Measurements from ENCODE around the gene ADAM8. TPM values are rescaled to one million over a fixed set of nuclear protein-coding genes. Genes with fewer than 3 reads are reported as not detected.

Gene ADAM8
- total and polyA plus RNA-seq, 9 donors: 0.48 to 5.9 (median 3.4) TPM

DNA sequence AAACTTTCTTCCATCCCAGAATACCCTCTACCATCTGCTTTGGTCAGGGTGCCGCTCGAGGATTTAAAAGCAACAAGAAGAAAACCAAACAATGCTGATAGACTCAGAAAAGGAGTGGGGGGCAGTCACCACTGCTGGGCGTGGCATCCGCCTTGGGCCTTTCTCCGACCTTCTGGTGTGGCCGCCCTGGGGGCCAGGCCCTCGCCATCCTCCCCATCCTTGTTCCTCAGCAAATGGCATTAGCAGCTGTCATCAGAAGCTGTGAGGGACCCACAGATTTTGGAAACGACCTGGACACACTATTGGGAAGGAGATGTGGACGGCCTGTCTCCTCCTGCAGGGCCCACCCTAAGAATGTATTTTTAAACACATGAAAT lies 36.1 kb upstream of the ADAM8 start:
- no peak for TF ChIP-seq POLR2A (IDR thresholded peaks at IDR 0.05)
- WGBS, 3 donors: 86 to 91% (median 89%) methylated on average over 9 of the region's 9 CpGs
- H3K4me1 ChIP-seq (ENCODE audit: insufficient read depth): peaks cover 4% of the 10 kb centered on the region
- no peak for DNase-seq
- no peak overlapping the region for H3K27ac ChIP-seq
- no peaks in the 10 kb centered on the region for H3K36me3 ChIP-seq
- intact Hi-C loops (cut with DNase I): no loop called here
- no peak overlapping the region for H3K4me3 ChIP-seq
- H3K27me3 ChIP-seq: no peaks in the 10 kb centered on the region
- no peaks in the 10 kb centered on the region for H3K9me3 ChIP-seq

GRCh38 chr10:133312016-133312768 lies 35.5 kb upstream of the ADAM8 start:
- peaks cover 8% of the 10 kb centered on the region for H3K4me1 ChIP-seq (ENCODE audit: insufficient read depth)
- WGBS, 3 donors: 90 to 93% (median 92%) methylated on average over 23 of the region's 23 CpGs
- H3K9me3 ChIP-seq: no peaks in the 10 kb centered on the region
- no peak for DNase-seq
- H3K36me3 ChIP-seq: no peaks in the 10 kb centered on the region
- TF ChIP-seq POLR2A (IDR thresholded peaks at IDR 0.05) (no peak), EP300 (IDR thresholded peaks at IDR 0.05) (no peak)
- intact Hi-C loops (cut with DNase I): no loop called here
- no peak overlapping the region for H3K27ac ChIP-seq
- no peak overlapping the region for H3K4me3 ChIP-seq
- no peaks in the 10 kb centered on the region for H3K27me3 ChIP-seq

DNA sequence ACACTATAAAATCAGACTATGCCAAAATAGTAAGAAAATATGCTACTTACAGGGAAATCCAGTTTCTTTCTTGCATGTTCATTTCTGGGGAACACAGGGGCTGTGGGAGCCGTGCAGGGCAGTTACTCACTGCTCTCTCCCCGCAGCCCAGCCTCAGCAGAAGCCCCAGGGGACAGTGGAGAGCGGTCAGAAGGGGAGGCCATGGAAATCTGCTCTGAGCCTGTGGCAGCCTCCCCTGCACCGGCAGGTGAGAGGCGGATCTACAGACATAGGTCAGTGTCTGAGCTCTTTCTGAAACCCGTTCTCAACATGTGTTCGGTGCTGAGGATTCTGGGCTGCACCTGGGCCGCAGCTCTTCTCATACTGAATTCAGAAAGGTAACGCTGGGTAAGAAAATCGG lies 34.9 kb upstream of the ADAM8 start:
- H3K4me1 ChIP-seq (ENCODE audit: insufficient read depth): peaks cover 12% of the 10 kb centered on the region
- H3K4me3 ChIP-seq: no peak overlapping the region
- H3K9me3 ChIP-seq: no peaks in the 10 kb centered on the region
- TF ChIP-seq EP300 (IDR thresholded peaks at IDR 0.05): no peak
- DNase-seq: no peak
- H3K36me3 ChIP-seq: no peaks in the 10 kb centered on the region
- WGBS, 3 donors: 87 to 92% (median 90%) methylated on average over 10 of the region's 10 CpGs
- intact Hi-C loops (cut with DNase I): loop anchor here in 1 of 4 donors (2.0 kb wide), 1 partner anchor 51 kb away; no protein-coding TSS in a partner anchor
- no peak overlapping the region for H3K27ac ChIP-seq
- H3K27me3 ChIP-seq: no peaks in the 10 kb centered on the region

- DNase-seq: no peak
- Histone ChIP-seq H3K4me1 (ENCODE audit: insufficient read depth) (peaks cover 12% of the 10 kb centered on the region), H3K27me3 (no peaks in the 10 kb centered on the region), H3K27ac (no peak overlapping the region), H3K9me3 (no peaks in the 10 kb centered on the region), H3K4me3 (no peak overlapping the region), H3K36me3 (no peaks in the 10 kb centered on the region)
- no peak for TF ChIP-seq EP300 (IDR thresholded peaks at IDR 0.05)
- no peak for TF ChIP-seq POLR2A (IDR thresholded peaks at IDR 0.05)
- TF ChIP-seq, protein P1, sequence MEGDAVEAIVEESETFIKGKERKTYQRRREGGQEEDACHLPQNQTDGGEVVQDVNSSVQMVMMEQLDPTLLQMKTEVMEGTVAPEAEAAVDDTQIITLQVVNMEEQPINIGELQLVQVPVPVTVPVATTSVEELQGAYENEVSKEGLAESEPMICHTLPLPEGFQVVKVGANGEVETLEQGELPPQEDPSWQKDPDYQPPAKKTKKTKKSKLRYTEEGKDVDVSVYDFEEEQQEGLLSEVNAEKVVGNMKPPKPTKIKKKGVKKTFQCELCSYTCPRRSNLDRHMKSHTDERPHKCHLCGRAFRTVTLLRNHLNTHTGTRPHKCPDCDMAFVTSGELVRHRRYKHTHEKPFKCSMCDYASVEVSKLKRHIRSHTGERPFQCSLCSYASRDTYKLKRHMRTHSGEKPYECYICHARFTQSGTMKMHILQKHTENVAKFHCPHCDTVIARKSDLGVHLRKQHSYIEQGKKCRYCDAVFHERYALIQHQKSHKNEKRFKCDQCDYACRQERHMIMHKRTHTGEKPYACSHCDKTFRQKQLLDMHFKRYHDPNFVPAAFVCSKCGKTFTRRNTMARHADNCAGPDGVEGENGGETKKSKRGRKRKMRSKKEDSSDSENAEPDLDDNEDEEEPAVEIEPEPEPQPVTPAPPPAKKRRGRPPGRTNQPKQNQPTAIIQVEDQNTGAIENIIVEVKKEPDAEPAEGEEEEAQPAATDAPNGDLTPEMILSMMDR (IDR thresholded peaks at IDR 0.05): no peak
- intact Hi-C loops (cut with DNase I): loop anchor here in 1 of 4 donors (2.0 kb wide), 1 partner anchor 50 kb away; no protein-coding TSS in a partner anchor
- WGBS, 3 donors: 91 to 95% (median 92%) methylated on average over 8 of the region's 8 CpGs
Observed at GRCh38 chr10:133310789-133311188, 34.1 kb upstream of the ADAM8 start.

GRCh38 chr10:133310399-133310755 lies 33.7 kb upstream of the ADAM8 start:
- no peaks in the 10 kb centered on the region for H3K9me3 ChIP-seq
- no peak overlapping the region for H3K27ac ChIP-seq
- TF ChIP-seq EP300 (IDR thresholded peaks at IDR 0.05) (no peak), POLR2A (IDR thresholded peaks at IDR 0.05) (no peak)
- TF ChIP-seq, protein P1 (IDR thresholded peaks at IDR 0.05): no peak
- no peaks in the 10 kb centered on the region for H3K36me3 ChIP-seq
- no peak overlapping the region for H3K4me3 ChIP-seq
- DNase-seq: peak in 1 of 5 donors; percentile 41
- intact Hi-C loops (cut with DNase I): loop anchor here in 1 of 4 donors (2.0 kb wide), 1 partner anchor 50 kb away; no protein-coding TSS in a partner anchor
- WGBS, 3 donors: 90 to 94% (median 92%) methylated on average over 16 of the region's 16 CpGs
- no peaks in the 10 kb centered on the region for H3K27me3 ChIP-seq
- H3K4me1 ChIP-seq (ENCODE audit: insufficient read depth): peaks cover 14% of the 10 kb centered on the region
